Astrocyte of the cerebellum (primary cell): ENCODE results near the gene MTPN.

Experiments used
- DNase-seq: peaks from one replicate; pipeline ENCODE4 v3.0.0-alpha.2; 2011; ENCODE audit warnings: low read depth
- H3K4me3 ChIP-seq: 2 replicates; pipeline ENCODE4 v1.5.1; 2011; ENCODE audit warnings: mild to moderate bottlenecking, low read depth, low read length, moderate library complexity
- CTCF ChIP-seq: IDR thresholded peaks from 2 replicates; pipeline ENCODE4 v1.5.1; 2012; ENCODE audit warnings: low read length, low read depth, moderate library complexity, mild to moderate bottlenecking; ENCODE audit errors: missing control alignments
- in situ Hi-C: cut with HindIII; loops from 2 replicates; pipeline ENCODE4 v1.10.0; 2017; ENCODE audit warnings: low sequenced_read_pairs

MTPN gene

GRCh38 chr7:136002802-136003201, 25.6 kb upstream of the MTPN start:
- no peak overlapping the region for H3K4me3 ChIP-seq
- in situ Hi-C loops, result no loop called here

GRCh38 chr7:136000288-136000913, 23.2 kb upstream of the MTPN start:
- no peak for TF ChIP-seq CTCF
- in situ Hi-C loops, result no loop called here
- no peak for DNase-seq
- H3K4me3 ChIP-seq, result no peak overlapping the region

More at GRCh38 chr7:136002802-136003201, 25.6 kb upstream of the MTPN start:
- no peak for TF ChIP-seq CTCF
- DNase-seq, result no peak

- no peak for TF ChIP-seq CTCF
- in situ Hi-C loops, result no loop called here
- no peak overlapping the region for H3K4me3 ChIP-seq
- no peak for DNase-seq
Observed at GRCh38 chr7:135998081-135998480, 20.9 kb upstream of the MTPN start.

GRCh38 chr7:135995748-135996147, 18.6 kb upstream of the MTPN start:
- TF ChIP-seq CTCF, result no peak
- in situ Hi-C loops, result no loop called here
- H3K4me3 ChIP-seq, result no peak overlapping the region
- no peak for DNase-seq

GRCh38 chr7:135994466-135995205, 17.5 kb upstream of the MTPN start:
- H3K4me3 ChIP-seq, result no peak overlapping the region
- in situ Hi-C loops, result no loop called here
- no peak for TF ChIP-seq CTCF
- DNase-seq, result no peak

GRCh38 chr7:135993950-135994349, 16.8 kb upstream of the MTPN start:
- no peak for DNase-seq

More at GRCh38 chr7:135993950-135994349, 16.8 kb upstream of the MTPN start:
- no peak for TF ChIP-seq CTCF
- in situ Hi-C loops, result no loop called here
- H3K4me3 ChIP-seq, result no peak overlapping the region
